ENCODE data around the gene PPP4R1.

The PPP4R1 gene

DNA sequence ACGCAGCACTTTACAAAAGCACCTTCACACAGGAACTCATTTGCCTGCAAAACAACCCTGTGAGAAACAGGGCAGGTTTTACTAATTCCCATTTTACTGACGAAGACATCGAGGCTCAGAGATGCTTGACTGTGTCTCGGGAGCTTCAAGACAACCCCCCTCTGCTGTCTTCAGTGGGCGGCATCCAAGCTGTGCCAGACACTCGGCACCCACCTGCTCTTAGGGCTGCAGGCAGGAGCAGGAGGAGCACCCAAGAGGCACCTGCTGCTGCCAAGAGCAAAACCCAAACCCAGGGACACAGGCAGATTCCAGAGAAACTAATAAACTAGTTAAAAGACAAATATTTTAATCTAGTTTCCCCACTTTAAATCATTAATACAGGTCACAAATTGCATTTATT is 67.9 kb downstream of the PPP4R1 start:
- DNase-seq (ENCODE audit: low spot score) = no peak

DNA sequence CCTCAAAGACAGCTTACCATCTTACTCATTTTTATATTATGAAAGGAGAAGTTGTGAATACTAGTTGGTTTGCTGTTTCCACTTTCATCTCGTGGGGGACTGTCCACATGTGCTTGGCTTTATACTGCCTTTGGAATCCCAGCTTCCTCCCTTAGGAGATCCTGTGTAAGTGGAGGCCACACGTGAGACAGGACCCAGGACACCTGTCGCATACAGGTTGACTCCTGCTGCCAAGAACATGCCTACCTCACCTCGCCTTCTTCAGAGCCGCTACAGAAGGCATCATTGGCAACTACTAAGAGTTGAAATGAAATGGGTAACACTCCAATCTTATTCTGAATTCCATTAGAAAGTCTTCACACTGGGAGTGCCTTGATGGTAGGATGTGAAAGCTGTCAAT is 69.3 kb downstream of the PPP4R1 start:
- DNase-seq (ENCODE audit: low spot score) = no peak

GRCh38 chr18:9542924-9543323 is 71.4 kb downstream of the PPP4R1 start:
- DNase-seq (ENCODE audit: low spot score) = no peak

DNA sequence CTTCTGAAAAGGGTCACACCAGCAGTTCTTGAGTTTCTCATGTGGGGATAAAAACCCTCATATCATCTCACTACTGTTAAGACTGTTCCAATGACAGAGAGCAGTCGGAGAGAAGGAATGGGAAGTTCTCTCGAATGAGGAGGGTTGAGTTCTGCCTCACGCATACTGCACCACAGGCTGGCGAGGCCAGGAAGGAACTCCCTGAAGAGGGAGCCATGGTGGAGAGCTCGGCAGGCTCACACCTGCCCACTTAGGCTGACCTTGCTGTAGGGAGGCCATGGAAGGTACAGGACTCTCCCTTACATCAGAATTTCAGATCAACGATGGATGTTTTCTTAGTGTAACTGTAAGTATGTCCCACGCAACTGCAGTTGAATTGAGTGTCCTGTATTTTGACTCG is 74.4 kb downstream of the PPP4R1 start:
- no peak for DNase-seq (ENCODE audit: low spot score)

DNA sequence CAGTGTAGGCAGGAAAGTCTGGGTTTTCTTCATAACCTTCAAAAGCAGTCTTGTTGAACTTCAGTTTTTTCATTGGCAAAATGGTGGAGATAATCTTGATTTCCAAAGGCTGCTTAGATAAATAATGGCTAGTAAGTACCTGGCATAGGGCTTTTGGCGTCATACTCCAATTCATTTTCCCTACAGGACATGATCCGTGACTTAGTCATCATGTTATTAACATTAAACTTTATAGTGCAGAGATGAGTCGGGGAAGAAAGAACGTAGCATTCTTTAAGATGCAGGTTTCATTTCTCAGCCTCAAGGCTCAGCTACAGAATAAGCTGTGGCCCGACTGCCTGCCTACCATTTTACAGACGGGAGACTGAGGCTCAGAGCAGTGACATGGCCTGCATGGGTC is 75.1 kb downstream of the PPP4R1 start:
- no peak for DNase-seq (ENCODE audit: low spot score)

DNA sequence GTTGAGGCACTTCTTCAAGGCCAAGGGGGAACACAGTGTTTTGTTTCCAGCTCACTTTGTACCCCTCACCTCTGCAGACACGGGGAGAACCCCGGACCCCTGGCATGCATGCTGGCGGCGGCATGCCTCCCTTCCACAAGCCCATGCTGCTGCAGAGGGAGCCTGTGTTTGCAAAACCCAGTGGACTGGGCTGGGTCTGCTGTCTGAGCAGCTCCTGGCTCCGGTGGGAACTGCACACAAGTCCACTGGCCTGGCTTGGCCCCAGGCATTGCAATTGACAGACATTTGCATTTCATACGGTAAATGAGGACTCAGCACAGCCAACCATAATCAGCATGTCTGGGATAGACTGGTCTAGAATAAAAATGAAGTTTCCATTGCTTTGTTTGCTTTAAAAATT is 76.7 kb downstream of the PPP4R1 start:
- no peak for DNase-seq (ENCODE audit: low spot score)

GRCh38 chr18:9536354-9537152 is 77.8 kb downstream of the PPP4R1 start:
- DNase-seq (ENCODE audit: low spot score) = no peak

DNA sequence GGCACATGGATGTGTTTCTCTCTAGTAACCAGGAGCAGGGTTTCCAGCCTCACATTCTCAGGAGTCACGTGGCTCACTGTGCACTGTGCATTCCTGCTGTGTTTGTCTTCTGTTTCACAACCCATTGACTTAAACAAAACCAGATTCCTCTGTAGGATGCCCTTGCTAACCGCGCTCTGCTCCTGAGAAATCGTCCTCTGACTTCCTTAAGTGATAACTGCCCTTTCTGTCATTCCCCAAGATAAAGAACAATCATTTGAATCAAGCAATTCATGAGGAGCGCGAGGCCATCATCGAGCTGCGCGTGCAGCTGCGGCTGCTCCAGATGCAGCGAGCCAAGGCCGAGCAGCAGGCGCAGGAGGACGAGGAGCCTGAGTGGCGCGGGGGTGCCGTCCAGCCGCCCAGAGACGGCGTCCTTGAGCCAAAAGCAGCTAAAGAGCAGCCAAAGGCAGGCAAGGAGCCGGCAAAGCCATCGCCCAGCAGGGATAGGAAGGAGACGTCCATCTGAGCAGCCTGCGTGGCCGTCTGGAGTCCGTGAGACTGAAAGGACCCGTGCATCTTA is 78.8 kb downstream of the PPP4R1 start:
- peak; percentile 93 for DNase-seq (ENCODE audit: low spot score)

DNA sequence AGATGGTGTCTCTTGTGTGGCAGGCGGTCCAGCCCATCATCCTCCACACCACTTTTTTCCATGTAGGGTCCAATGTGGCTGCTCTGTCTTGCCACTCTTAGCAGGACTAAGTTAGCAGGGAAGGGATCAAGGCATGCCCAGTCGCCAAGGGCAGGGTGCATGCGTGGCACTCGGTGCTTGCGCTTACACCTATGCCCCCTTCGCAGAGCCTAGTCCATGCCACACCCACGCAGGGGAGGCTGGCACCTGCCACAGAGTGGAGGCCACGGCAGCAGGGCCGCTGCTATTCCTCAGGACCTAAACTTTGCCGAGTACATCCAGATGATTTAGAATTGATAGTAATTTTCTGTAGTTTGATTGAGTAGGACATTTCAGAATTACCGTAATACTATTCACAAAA is 79.5 kb downstream of the PPP4R1 start:
- DNase-seq (ENCODE audit: low spot score) = no peak

GRCh38 chr18:9531791-9532410 is 82.5 kb downstream of the PPP4R1 start:
- DNase-seq (ENCODE audit: low spot score) = no peak

DNA sequence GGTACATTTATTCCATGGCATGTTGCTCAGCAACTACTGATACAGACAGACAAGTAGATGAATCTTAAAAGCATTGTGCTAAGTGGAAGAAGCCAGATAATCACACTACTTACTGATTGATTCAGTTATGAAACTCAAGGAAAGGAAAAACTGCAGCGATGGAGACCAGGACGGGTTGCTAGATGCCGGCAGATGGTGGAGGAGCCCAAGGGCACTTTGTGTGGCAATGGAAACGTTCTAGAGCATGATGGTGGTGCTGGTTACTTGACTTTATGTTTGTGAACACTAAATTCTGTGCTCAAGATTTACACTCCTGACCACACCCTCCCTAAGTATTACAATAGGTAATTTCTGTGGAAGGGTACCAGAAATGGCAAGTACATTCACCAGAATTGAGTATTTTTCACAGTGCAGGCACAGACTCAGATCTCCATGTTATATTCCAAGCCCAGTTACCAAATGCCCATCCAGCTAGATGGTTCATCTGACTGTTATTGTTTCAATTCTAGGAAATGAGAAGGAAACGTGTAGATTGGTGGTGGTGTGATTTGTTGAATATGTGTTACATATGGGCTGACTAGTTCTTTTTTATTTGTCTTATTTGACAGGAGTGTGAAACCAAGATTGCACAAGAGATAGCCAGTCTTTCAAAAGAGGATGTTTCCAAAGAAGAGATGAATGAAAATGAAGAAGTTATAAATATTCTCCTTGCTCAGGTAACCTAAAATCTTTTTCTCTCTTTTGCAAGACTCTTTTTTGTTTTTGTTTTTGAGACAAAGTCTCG is 83.9 kb downstream of the PPP4R1 start:
- DNase-seq (ENCODE audit: low spot score) = no peak

GRCh38 chr18:9526458-9526857 is 87.9 kb downstream of the PPP4R1 start:
- no peak for DNase-seq (ENCODE audit: low spot score)

DNA sequence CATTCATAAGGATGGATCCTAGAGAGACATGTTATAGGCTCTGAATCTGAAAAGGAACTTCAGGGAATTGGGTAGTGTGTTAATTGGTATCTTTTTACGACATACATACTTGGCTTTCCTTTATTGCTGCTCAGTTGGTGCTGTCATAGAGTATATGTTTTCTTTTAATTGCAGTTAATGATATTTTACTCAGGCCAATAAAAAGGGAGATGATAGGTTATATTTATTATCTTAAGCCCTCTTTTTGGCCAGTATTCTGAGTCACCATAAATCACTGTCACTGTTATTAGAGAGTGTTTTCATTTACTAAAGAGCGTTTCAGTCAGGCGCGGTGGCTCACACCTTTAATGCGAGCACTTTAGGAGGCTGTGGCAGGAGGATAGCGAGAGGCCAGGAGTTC is 91.4 kb downstream of the PPP4R1 start:
- DNase-seq (ENCODE audit: low spot score) = no peak

- DNase-seq (ENCODE audit: low spot score) = no peak
Measured at GRCh38 chr18:9521770-9522169, 92.6 kb downstream of the PPP4R1 start.

DNA sequence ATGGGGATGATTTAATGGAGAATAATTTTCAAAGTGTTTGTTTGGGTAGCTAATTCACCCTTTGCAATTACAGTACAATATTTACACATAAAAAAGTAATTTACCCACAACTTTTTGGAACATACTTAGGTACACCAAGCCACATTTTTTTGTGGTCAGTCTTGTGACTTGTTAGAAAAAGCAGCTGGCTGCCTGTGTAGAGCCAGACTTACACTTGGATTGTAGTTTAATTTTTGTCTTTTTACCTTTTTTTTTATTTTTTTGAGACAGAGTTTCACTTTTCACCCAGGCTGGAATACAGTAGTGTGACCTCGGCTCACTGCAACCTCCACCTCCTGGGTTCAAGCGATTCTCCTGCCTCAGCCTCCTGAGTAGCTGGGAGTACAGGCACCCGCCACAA is 93.7 kb downstream of the PPP4R1 start:
- DNase-seq (ENCODE audit: low spot score) = no peak

- no peak for DNase-seq (ENCODE audit: low spot score)
Measured at GRCh38 chr18:9519399-9519798, 95.0 kb downstream of the PPP4R1 start.

GRCh38 chr18:9517869-9518268 is 96.5 kb downstream of the PPP4R1 start:
- DNase-seq (ENCODE audit: low spot score) = no peak

DNA sequence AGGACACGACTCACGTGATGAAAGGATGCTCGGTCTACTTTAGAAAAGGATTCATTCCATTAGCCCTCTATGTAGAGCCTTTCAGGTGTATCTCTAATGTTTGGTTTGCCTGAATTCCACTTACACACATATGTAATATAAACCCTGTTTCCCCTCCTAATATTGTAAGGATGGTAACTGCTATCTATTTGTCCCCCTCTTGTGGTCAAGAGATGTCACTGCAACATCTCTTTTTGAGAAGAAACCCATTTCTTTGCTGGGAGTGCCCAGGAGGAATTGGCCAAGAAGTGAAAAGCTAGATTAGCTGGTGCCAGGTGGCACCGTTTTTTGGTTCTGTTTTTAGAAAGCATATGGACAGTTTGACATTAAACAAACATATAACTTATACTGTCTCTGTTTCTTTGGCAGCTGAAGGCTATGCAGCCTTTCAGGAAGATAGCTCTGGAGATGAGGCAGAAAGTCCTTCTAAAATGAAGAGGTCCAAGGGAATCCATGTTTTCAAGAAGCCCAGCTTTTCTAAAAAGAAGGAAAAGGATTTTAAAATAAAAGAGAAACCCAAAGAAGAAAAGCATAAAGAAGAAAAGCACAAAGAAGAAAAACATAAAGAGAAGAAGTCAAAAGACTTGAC is 97.8 kb downstream of the PPP4R1 start:
- DNase-seq (ENCODE audit: low spot score) = peak; percentile 35

GRCh38 chr18:9513971-9514512 is 100.3 kb downstream of the PPP4R1 start:
- peak; percentile 29 for DNase-seq (ENCODE audit: low spot score)

GRCh38 chr18:9508446-9509025 is 105.8 kb downstream of the PPP4R1 start:
- DNase-seq (ENCODE audit: low spot score) = no peak

GRCh38 chr18:9507565-9508088 is 106.7 kb downstream of the PPP4R1 start:
- DNase-seq (ENCODE audit: low spot score) = no peak
